Measurements from ENCODE around the gene STK38. TPM values are rescaled to one million over a fixed set of nuclear protein-coding genes. Genes with fewer than 3 reads are reported as not detected.
"Not testable (repeated sequence)": the region's sequence is repeated elsewhere in the genome, so short reads cannot be mapped to it uniquely, and the experiment has no call there.

The STK38 gene
- total RNA-seq, 2 experiments from 2014 or later: 53.5 to 54.4 TPM

GRCh38 chr6:36449173-36449572 lies 98.1 kb downstream of the STK38 start:
- H3K4me3 Mint-ChIP-seq; H3K27me3 Mint-ChIP-seq (ENCODE audit: low read depth); POLR2A ChIA-PET; H3K27ac Mint-ChIP-seq; H3K9me3 Mint-ChIP-seq (ENCODE audit: insufficient read depth); DNase-seq; ATAC-seq: not testable (repeated sequence)
- CTCF ChIA-PET: interaction anchor here (0.7 kb wide), 1 partner anchor 63 kb away, joined by 3 read pairs; no protein-coding TSS in a partner anchor
- Mint-ChIP-seq H3K4me1 (ENCODE audit: low read depth) (peaks cover 24% of the 10 kb centered on the region), H3K36me3 (ENCODE audit: low read depth) (peaks cover 44% of the 10 kb centered on the region)

GRCh38 chr6:36445621-36446020 lies 101.7 kb downstream of the STK38 start:
- ATAC-seq (no peak), DNase-seq (no peak)
- Mint-ChIP-seq H3K27ac (no peak overlapping the region), H3K4me3 (peak overlapping the region; percentile 1), H3K4me1 (ENCODE audit: low read depth) (peaks cover 45% of the 10 kb centered on the region), H3K9me3 (ENCODE audit: insufficient read depth) (peaks cover 5% of the 10 kb centered on the region), H3K36me3 (ENCODE audit: low read depth) (peaks cover 42% of the 10 kb centered on the region), H3K27me3 (ENCODE audit: low read depth) (no peaks in the 10 kb centered on the region)
- ChIA-PET POLR2A (no interaction called here), CTCF (no interaction called here)

GRCh38 chr6:36444470-36444869 lies 102.8 kb downstream of the STK38 start:
- ChIA-PET POLR2A (interaction anchor here (0.7 kb wide), 1 partner anchor 218 kb away, joined by 3 read pairs; no protein-coding TSS in a partner anchor), CTCF (no interaction called here)
- H3K36me3 Mint-ChIP-seq (ENCODE audit: low read depth): peaks cover 39% of the 10 kb centered on the region
- peaks cover 5% of the 10 kb centered on the region for H3K9me3 Mint-ChIP-seq (ENCODE audit: insufficient read depth)
- ATAC-seq: no peak
- no peaks in the 10 kb centered on the region for H3K27me3 Mint-ChIP-seq (ENCODE audit: low read depth)
- H3K4me1 Mint-ChIP-seq (ENCODE audit: low read depth): peaks cover 43% of the 10 kb centered on the region
- no peak for DNase-seq
- H3K27ac Mint-ChIP-seq: peak overlapping the region; percentile 50
- H3K4me3 Mint-ChIP-seq: peak overlapping the region; percentile 96

Other genes with a start within 250 kb of the STK38 start
- gene BNIP5, start 210.6 kb downstream of the STK38 start, total RNA-seq: not detected
- gene ETV7, start 159.8 kb downstream of the STK38 start, total RNA-seq: 1 to 10 TPM; 3.5 to 4.6 TPM
- gene PXT1, start 104.6 kb downstream of the STK38 start, total RNA-seq: under 1 TPM; 0.16 TPM
- 10 to 100 TPM; 56.5 to 58.9 TPM for gene KCTD20, start 104.5 kb downstream of the STK38 start, total RNA-seq
- gene SRSF3, start 46.9 kb upstream of the STK38 start, total RNA-seq: 100 to 1,000 TPM; 482 to 509 TPM
- 10 to 100 TPM; 43.4 to 44.2 TPM for gene CDKN1A, start 131.2 kb upstream of the STK38 start, total RNA-seq
- not detected for gene RAB44, start 150.3 kb upstream of the STK38 start, total RNA-seq